Kidney tubule cell (primary cell): ENCODE results near the gene CELF5.
A peak's percentile ranks its signal among the peaks of the same experiment; 100 is the strongest.
"Not testable (repeated sequence)": the region's sequence is repeated elsewhere in the genome, so short reads cannot be mapped to it uniquely, and the experiment has no call there.

Source experiments
- DNase-seq: peaks from one replicate; pipeline ENCODE4 v3.0.0-alpha.2; 2018; ENCODE audit warnings: low spot score

The CELF5 gene

GRCh38 chr19:3207461-3208242 lies 16.8 kb upstream of the CELF5 start:
- no peak for DNase-seq

- DNase-seq: no peak
Measured at GRCh38 chr19:3208317-3209207, 15.9 kb upstream of the CELF5 start.

GRCh38 chr19:3210347-3211017 lies 14.0 kb upstream of the CELF5 start:
- DNase-seq: peak; percentile 51

- no peak for DNase-seq
Measured at GRCh38 chr19:3211191-3211590, 13.3 kb upstream of the CELF5 start.

DNA sequence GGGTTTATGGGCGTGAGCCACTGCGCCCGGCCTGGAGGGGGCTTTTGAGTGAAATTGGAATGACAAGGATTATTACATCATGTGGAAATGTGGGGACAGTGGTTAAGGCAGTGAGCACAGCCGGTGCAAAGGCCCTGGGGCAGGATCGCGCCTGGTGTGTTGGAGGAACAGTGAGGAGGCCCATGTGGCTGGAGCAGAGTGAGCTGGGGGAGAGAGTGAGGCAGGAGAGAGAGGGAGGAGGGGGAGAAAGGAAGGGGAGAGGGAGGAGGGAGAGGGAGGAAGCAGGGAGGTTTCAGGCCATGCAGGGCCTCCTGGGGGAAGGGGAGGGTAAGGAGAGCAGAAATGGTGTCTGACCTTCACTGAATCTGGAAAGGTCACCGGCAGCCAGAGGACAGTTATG lies 11.3 kb upstream of the CELF5 start:
- no peak for DNase-seq

DNA sequence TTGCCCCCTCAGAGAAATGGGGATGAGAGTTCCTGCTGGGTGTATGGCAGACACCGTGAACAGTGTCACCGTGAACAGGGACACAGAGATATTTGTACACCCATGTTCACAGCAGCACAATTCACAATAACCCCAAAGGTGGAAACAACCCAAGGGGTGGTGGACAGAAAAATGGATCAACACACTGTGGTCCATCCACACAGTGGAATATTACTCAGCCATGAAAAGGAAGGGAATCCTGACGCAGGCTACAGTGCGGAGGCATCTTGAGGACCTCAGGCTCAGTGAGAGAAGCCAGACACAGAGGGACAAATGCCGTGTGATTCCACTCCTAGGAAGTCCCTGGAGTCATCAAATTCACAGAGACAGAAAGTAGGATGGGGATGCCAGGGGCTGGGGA lies 7.6 kb upstream of the CELF5 start:
- DNase-seq: no peak

DNA sequence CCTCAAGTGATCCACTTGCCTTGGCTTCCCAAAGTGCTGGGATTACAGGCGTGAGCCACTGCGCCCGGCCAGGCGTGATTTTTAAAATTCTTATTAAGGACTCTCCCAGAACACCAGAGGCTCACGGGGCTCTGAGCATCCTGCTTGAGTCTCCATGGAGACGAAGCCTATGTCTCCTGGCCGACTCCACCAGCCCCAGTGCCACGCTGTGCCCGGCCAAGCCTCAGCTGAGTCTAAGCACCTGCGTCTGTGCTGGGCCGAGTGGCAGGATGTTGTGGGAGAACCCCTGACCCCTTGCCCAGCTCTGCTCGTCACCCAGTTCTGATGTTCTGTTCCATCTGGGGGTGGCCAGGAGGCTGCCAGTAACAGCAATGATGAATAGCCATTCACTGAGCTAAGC lies 3.9 kb upstream of the CELF5 start:
- no peak for DNase-seq

DNA sequence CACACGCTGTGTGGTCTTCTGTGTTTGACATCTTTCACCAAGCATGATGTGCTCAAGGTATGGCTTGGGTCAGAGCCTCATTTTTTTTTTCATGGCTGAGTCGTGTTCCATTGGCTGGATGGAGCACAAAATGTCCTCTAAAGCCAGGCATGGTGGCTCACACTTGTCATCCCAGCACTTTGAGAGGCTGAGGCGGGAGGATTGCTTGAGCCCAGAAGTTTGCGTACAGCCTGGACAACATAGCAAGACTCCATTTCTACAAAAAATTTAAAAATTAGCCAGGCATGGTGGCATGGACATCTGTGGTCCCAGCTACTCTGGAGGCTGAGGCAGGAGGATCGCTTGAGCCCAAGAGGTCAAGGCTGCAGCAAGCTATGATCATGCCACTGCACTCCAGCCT lies 2.9 kb upstream of the CELF5 start:
- DNase-seq: not testable (repeated sequence)

DNA sequence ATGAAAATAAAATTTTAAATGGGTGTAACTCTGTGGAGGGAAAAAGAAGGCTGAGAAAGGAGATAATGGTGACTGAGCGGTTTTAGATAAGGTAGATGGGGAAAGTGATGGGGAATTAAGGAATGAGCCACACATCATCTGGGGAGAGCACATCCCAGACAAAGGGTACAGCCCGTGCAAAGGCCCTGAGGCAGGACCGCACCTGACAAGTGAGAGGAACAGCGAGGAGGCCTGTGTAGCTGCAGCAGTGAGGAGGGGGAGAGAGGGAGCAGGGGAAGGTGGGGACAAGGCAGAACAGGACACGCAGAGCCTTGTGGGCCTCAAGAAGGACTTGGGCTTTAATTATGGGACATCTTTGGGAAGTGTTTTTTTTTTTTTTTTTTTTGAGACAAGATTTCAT lies 1.8 kb upstream of the CELF5 start:
- DNase-seq: no peak

- DNase-seq: no peak
Measured at GRCh38 chr19:3225169-3225485, 666 bp downstream of the CELF5 start.

DNA sequence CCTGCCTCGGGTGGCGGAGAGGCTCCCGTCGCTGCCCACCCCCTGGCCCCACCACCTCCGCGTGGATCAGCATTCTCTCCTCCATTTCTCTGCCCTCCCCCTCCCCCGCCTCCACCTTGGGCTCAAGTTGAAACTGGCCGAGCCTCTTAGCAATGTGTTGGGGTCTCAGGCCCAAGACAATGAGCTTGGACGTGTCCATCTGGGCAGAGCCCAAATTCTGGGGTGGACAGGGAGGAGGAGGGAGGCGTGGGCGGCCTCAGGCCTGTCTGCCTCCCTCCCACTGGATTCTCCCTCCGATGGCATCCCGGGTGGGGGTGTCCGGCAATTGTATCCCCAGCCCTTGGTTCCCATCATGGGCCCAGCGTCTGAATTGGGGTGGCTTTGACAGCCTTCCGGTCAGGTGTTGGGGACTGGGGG lies 1.2 kb downstream of the CELF5 start:
- no peak for DNase-seq

- DNase-seq: no peak
Measured at GRCh38 chr19:3227054-3227626, 2.7 kb downstream of the CELF5 start.

DNA sequence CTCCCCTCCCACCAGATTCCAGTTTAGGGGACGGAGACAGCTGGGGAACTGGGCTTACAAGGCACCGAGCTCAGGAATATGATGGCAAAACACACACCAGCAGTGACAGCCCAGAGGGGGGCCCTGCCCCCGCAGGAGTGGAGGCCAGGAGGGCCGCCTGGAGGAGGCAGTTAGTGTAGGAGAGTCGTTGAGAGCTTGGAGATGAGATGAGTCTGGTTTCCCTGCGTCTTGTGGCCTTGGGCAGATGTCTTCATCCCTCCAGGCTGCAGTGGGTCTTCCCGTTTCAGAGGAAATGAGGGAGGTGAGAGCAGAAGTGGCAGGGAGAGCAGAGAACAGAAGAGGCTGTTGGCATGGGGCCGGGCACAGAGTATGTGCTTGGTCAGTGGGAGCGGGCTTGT lies 4.9 kb downstream of the CELF5 start:
- no peak for DNase-seq

DNA sequence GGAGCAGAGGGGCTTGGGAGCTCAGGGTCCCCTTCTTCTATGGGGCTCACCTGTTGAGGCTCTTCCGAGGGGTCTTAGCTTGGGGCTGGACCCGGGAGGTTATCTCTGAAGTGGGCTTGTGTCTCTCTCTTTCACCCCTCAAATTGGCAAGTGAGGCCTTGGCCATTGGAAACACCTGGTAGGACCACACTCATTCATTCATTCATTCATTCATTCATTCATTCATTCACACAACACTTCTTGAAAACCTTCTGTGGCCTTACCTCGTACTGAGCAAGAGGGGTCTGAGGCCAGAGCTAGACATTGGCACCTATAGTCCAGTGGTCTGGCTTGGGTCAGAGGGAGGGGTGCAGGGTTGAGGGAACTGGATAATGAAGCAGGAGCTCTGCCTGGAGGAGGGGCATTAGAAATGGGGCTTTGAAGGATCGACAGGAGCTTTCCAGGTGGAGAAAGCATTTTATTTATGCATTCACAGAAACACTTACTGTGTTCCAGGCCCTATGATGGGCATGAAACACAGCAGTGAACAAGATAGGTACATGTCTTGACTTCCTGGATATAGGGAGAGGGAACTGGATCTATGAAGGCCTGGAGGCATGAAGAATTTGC lies 5.5 kb downstream of the CELF5 start:
- DNase-seq: no peak

DNA sequence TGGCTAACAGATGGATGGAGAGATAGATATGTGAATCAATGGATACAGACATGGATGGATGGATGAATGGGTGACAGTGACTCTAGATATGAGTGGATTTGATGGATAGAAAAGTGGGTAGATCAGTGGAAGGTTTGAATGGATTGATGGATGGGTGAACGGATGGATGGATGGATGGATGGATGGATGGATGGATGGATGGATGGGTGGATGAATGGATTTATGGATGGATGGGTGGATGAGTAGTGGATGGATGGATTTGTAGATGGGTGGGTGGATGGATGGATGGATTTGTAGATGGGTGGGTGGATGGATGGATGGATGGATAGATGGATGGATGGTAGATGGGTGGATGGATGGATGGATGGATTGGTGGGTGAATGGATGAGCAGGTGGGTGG lies 6.8 kb downstream of the CELF5 start:
- no peak for DNase-seq

- no peak for DNase-seq
Measured at GRCh38 chr19:3233116-3233515, 8.7 kb downstream of the CELF5 start.

DNA sequence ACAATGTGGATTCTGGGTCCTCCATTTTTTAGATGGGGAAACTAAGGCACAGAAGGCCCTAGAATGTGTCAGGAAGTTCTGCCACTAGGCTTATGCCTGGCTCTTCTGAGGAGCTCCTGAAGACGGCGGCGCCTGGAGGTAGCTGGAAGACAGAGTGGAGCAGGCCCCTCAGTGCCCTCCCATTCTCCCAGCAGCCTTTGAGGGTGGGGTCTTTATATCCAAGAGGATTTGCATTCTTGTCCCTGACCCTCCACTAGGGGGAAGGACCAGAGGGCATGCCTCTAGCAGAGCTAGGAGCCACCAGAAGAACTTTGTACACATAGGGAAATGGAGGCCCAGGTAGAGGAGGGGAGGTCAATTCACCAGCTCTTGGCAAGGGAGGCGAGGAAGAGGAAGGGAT lies 9.4 kb downstream of the CELF5 start:
- DNase-seq: no peak

GRCh38 chr19:3234800-3235199 lies 10.3 kb downstream of the CELF5 start:
- no peak for DNase-seq

GRCh38 chr19:3235604-3236003 lies 11.1 kb downstream of the CELF5 start:
- DNase-seq: not testable (repeated sequence)

- DNase-seq: no peak
Measured at GRCh38 chr19:3236272-3236671, 11.8 kb downstream of the CELF5 start.

DNA sequence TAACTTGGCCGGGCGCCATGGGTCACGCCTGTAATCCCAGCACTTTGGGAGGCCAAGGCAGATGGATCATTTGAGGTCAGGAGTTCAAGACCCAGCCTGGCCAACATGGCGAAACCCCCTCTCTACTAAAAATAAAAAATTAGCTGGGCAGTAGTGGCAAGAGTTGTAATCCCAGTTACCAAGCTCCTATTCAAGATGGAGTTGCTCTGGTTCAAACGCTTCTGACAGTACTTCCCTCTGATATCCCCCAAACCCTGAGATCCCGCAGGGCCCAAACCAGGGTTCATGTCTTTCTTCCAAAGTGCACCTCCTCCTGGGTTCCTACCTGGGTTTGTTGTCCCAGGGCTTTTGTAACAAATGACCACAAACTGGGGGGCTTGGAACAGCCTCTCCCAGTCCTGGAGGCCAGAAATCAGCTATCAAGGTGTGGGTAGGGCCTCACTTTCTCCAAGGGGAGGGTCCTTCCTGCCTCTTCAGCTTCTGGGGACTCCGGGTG lies 13.7 kb downstream of the CELF5 start:
- DNase-seq: no peak

DNA sequence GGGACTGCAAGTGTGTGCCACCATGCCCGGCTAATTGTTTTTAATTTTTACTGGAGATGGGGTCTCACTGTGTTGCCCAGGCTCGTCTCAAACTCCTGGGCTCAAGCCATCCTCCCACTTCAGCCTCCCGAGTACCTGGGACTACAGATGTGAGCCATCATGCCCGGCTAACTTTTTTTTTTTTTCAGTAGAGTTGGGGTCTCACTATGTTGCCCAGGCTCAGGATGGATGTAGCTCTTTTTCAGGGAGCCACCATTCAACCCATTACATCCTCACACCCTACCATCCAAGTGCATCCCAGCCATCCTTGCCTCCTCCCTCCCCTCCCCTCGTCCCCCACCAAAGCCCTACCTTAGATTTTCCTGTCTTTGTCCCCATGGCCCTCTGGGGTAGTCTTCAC lies 14.9 kb downstream of the CELF5 start:
- DNase-seq: no peak
